Smooth muscle cell (in vitro differentiated cells): ENCODE results near the gene MYLK. TPM values are rescaled to one million over a fixed set of nuclear protein-coding genes. Genes with fewer than 3 reads are reported as not detected.

Experiments
- DNase-seq: peaks from one replicate; lab custom pipeline; 2025; ENCODE audit not compliant: unreplicated experiment; lab: John Stamatoyannopoulos, UW
- H2AFZ ChIP-seq: fragments of 200-600 bp; sonication (generic); 2 replicates; pipeline ENCODE4 v1.6.0; 2016; ENCODE audit warnings: antibody characterized with exemption, low read depth, mild to moderate bottlenecking
- H3F3A ChIP-seq: fragments of 200-600 bp; sonication (generic); 2 replicates; pipeline ENCODE4 v1.6.0; 2017; ENCODE audit warnings: antibody characterized with exemption, low read depth
- H3K27ac ChIP-seq: fragments of 200-600 bp; sonication (generic); 2 replicates; pipeline ENCODE4 v1.5.1; 2016; ENCODE audit warnings: low read depth, mild to moderate bottlenecking
- H3K27me3 ChIP-seq: fragments of 200-600 bp; sonication (generic); 2 replicates; pipeline ENCODE4 v1.6.1; 2016; ENCODE audit warnings: low read depth, mild to moderate bottlenecking
- H3K36me3 ChIP-seq: fragments of 200-600 bp; sonication (generic); 2 replicates; pipeline ENCODE4 v1.5.1; 2016; ENCODE audit warnings: low read depth
- H3K4me1 ChIP-seq: fragments of 200-600 bp; sonication (generic); 2 replicates; pipeline ENCODE4 v1.5.1; 2016; ENCODE audit warnings: low read depth
- H3K4me2 ChIP-seq: fragments of 200-600 bp; sonication (generic); 2 replicates; pipeline ENCODE4 v1.6.0; 2016; ENCODE audit warnings: mild to moderate bottlenecking
- H3K4me3 ChIP-seq: fragments of 200-600 bp; sonication (generic); 2 replicates; pipeline ENCODE4 v1.5.1; 2016; ENCODE audit warnings: mild to moderate bottlenecking
- H3K79me2 ChIP-seq: fragments of 200-600 bp; sonication (generic); 2 replicates; pipeline ENCODE4 v1.6.0; 2016; ENCODE audit warnings: low read depth, mild to moderate bottlenecking
- H3K9ac ChIP-seq: fragments of 200-600 bp; sonication (generic); 2 replicates; pipeline ENCODE4 v1.6.0; 2016; ENCODE audit warnings: low read depth
- H3K9me3 ChIP-seq: fragments of 200-600 bp; sonication (generic); replicated peaks from 2 replicates; pipeline ENCODE4 v1.5.1; 2016; ENCODE audit warnings: low read depth
- H4K20me1 ChIP-seq: fragments of 200-600 bp; sonication (generic); 2 replicates; pipeline ENCODE4 v1.6.0; 2016; ENCODE audit warnings: low read depth
- WGBS: methylation state at CpG from one replicate; pipeline ENCODE4 v1.1.7; 2016; ENCODE audit warnings: low lambda C conversion rate; 5-methylcytosine and 5-hydroxymethylcytosine counted together
- polyA plus RNA-seq: library from polyadenylated mRNA; unstranded; fragments of >200 nt; fragmentation: Nextera tagmentation; extraction: Ambion mirVana; gene quantifications from 2 replicates; pipeline ENCODE4 v1.2.1, GENCODE V29; 2016
- total RNA-seq: library from RNA; depleted of rRNA; stranded (reverse); fragments of >200 nt; gene quantifications from 2 replicates; pipeline ENCODE4 v1.2.3, GENCODE V29; 2014
- TF ChIP-seq, protein P1 (sequence below): fragments of 200-600 bp; sonication (generic); IDR thresholded peaks from 2 replicates; pipeline ENCODE4 v1.5.1; 2017; ENCODE audit warnings: borderline replicate concordance, mild to moderate bottlenecking, antibody characterized with exemption; ENCODE audit not compliant: insufficient read depth, poor library complexity, severe bottlenecking

The MYLK gene
- total and polyA plus RNA-seq, 2 experiments from 2014 or later: 13.6 to 25.5 TPM

DNA sequence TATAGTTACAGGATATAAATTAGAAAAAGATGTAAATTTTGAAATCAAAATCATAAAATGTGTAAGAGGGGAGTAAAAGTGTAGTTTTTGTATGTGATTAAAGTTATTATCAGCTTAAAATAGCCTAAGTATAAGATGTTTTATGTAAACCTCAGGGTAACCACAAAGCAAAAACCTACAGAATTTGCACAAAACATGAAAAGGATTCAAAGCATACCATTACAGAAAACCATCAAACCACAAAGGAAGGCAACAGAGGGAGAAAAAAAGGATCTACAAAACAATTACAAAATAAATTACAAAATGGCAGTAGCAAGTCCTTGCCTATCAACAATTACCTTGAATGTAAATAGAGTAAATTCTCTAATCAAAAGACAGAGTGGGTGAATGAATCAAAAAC is 36.7 kb upstream of the MYLK start:
- TF ChIP-seq, protein P1, sequence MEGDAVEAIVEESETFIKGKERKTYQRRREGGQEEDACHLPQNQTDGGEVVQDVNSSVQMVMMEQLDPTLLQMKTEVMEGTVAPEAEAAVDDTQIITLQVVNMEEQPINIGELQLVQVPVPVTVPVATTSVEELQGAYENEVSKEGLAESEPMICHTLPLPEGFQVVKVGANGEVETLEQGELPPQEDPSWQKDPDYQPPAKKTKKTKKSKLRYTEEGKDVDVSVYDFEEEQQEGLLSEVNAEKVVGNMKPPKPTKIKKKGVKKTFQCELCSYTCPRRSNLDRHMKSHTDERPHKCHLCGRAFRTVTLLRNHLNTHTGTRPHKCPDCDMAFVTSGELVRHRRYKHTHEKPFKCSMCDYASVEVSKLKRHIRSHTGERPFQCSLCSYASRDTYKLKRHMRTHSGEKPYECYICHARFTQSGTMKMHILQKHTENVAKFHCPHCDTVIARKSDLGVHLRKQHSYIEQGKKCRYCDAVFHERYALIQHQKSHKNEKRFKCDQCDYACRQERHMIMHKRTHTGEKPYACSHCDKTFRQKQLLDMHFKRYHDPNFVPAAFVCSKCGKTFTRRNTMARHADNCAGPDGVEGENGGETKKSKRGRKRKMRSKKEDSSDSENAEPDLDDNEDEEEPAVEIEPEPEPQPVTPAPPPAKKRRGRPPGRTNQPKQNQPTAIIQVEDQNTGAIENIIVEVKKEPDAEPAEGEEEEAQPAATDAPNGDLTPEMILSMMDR: no peak
- no peaks in the 10 kb centered on the region for H3F3A ChIP-seq
- H3K9ac ChIP-seq: no peak overlapping the region
- no peak overlapping the region for H2AFZ ChIP-seq
- DNase-seq: no peak
- no peaks in the 10 kb centered on the region for H3K79me2 ChIP-seq
- no peak overlapping the region for H3K4me3 ChIP-seq
- H3K4me1 ChIP-seq: no peaks in the 10 kb centered on the region
- H3K36me3 ChIP-seq: peaks cover 42% of the 10 kb centered on the region
- H3K27me3 ChIP-seq: no peaks in the 10 kb centered on the region
- no peak overlapping the region for H3K27ac ChIP-seq
- H3K9me3 ChIP-seq: peaks cover 24% of the 10 kb centered on the region
- no peaks in the 10 kb centered on the region for H4K20me1 ChIP-seq
- no peak overlapping the region for H3K4me2 ChIP-seq

DNA sequence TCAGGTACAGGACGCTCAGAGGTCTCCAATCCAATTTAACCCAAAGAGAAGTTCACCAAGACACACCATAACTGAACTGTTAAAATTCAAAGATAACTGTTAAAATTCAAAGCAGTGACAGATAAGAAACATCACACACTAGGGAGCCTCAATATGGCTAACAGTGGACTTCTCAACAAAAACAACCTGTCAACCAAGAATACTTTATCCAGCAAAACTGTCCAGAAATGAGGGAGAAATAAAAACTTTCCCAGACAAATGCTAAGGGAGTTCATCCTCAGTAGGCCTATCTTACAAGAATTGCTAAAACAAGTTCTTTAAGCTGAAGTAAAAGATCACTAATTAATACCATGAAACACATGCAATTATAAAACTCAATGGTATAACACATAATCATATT is 36.3 kb upstream of the MYLK start:
- H3K9ac ChIP-seq: no peak overlapping the region
- H3K36me3 ChIP-seq: peaks cover 38% of the 10 kb centered on the region
- no peak overlapping the region for H3K4me2 ChIP-seq
- no peak overlapping the region for H3K4me3 ChIP-seq
- H3K4me1 ChIP-seq: no peaks in the 10 kb centered on the region
- no peaks in the 10 kb centered on the region for H3F3A ChIP-seq
- H2AFZ ChIP-seq: no peak overlapping the region
- H3K9me3 ChIP-seq: peaks cover 24% of the 10 kb centered on the region
- H3K27me3 ChIP-seq: no peaks in the 10 kb centered on the region
- H3K79me2 ChIP-seq: no peaks in the 10 kb centered on the region
- H3K27ac ChIP-seq: no peak overlapping the region
- 96% methylated on average over 1 of the region's 1 CpG for WGBS
- no peaks in the 10 kb centered on the region for H4K20me1 ChIP-seq
- no peak for DNase-seq
- TF ChIP-seq, protein P1: no peak

DNA sequence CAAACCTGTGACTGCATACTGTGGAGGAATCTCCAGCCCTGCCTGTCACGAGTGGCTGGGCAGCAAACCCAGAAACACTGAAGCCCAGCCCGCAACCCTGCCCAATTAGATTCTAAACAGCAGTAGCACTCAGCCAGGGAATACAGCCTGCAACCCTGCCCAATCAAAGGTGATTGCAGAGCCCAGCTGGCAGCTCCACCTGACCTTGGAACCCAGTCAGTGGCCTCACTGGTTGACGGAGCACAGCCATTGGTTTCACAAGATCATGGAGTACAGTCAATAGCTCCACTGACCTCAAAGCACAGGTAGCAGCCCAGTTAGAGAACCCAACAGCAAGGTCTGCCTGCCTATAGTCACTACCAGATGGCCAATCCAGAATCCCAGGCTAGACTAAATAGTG is 35.2 kb upstream of the MYLK start:
- Histone ChIP-seq H3K9ac (no peak overlapping the region), H3K4me2 (no peak overlapping the region), H4K20me1 (no peaks in the 10 kb centered on the region), H2AFZ (no peak overlapping the region), H3K27ac (no peak overlapping the region), H3K36me3 (peaks cover 36% of the 10 kb centered on the region), H3K4me1 (no peaks in the 10 kb centered on the region), H3K27me3 (no peaks in the 10 kb centered on the region), H3F3A (no peaks in the 10 kb centered on the region), H3K4me3 (no peak overlapping the region), H3K9me3 (peaks cover 24% of the 10 kb centered on the region), H3K79me2 (no peaks in the 10 kb centered on the region)
- TF ChIP-seq, protein P1: no peak
- 100% methylated on average over 3 of the region's 3 CpGs for WGBS
- DNase-seq: no peak

DNA sequence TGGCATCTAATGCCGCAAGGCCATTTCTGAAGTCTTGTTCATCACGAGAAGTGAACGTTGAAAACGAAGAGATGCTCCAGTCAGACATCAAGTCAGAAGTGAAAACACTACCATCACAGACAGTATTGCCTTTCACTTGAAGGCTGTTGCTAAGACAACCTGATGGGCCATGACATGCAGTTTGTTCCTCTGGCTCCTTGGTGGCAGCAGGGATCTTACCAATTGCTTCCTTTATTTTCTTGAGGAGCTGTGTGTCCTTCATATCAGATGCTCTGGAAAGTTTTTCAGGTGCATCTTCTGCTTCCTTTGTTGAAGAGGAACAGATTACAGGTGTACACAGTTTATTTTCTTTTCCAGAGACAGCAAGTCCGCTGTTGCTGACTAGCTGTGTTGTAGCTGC is 30.7 kb upstream of the MYLK start:
- no peaks in the 10 kb centered on the region for H4K20me1 ChIP-seq
- WGBS: 76% methylated on average over 5 of the region's 5 CpGs
- TF ChIP-seq, protein P1: no peak

More for the DNA sequence above, 30.7 kb upstream of the MYLK start:
- peaks cover 2% of the 10 kb centered on the region for H3K9me3 ChIP-seq
- H2AFZ ChIP-seq: no peak overlapping the region
- no peak overlapping the region for H3K4me3 ChIP-seq
- no peak overlapping the region for H3K9ac ChIP-seq
- no peaks in the 10 kb centered on the region for H3F3A ChIP-seq
- H3K27me3 ChIP-seq: no peaks in the 10 kb centered on the region
- DNase-seq: no peak
- H3K27ac ChIP-seq: no peak overlapping the region
- no peaks in the 10 kb centered on the region for H3K79me2 ChIP-seq
- no peak overlapping the region for H3K4me2 ChIP-seq
- H3K36me3 ChIP-seq: no peaks in the 10 kb centered on the region
- H3K4me1 ChIP-seq: no peaks in the 10 kb centered on the region
